ENCODE measurements around the gene DDB1. TPM values are rescaled to one million over a fixed set of nuclear protein-coding genes. Genes with fewer than 3 reads are reported as not detected.

Gene DDB1
- total RNA-seq, 1 experiment from 2014 or later, result 172 TPM

GRCh38 chr11:61354208-61354607 lies 21.3 kb upstream of the DDB1 start:
- TF ChIP-seq, protein P1, sequence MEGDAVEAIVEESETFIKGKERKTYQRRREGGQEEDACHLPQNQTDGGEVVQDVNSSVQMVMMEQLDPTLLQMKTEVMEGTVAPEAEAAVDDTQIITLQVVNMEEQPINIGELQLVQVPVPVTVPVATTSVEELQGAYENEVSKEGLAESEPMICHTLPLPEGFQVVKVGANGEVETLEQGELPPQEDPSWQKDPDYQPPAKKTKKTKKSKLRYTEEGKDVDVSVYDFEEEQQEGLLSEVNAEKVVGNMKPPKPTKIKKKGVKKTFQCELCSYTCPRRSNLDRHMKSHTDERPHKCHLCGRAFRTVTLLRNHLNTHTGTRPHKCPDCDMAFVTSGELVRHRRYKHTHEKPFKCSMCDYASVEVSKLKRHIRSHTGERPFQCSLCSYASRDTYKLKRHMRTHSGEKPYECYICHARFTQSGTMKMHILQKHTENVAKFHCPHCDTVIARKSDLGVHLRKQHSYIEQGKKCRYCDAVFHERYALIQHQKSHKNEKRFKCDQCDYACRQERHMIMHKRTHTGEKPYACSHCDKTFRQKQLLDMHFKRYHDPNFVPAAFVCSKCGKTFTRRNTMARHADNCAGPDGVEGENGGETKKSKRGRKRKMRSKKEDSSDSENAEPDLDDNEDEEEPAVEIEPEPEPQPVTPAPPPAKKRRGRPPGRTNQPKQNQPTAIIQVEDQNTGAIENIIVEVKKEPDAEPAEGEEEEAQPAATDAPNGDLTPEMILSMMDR (IDR thresholded peaks at IDR 0.05; ENCODE audit: unreplicated experiment), result no peak
- ChIA-PET POLR2A (interaction anchor here (1.5 to 2.8 kb wide), 2 partner anchors 9 to 15 kb away, joined by 5 to 9 read pairs; partner anchors contain the start of gene TMEM138), CTCF (interaction anchor here (11.4 to 22.4 kb wide), 2 partner anchors 18 to 30 kb away, joined by 154 to 294 read pairs; partner anchors contain the start of genes DDB1 and TKFC)
- Mint-ChIP-seq H3K27ac (ENCODE audit: low read depth, unreplicated experiment) (no peak overlapping the region), H3K4me3 (ENCODE audit: unreplicated experiment) (no peak overlapping the region), H3K9me3 (ENCODE audit: unreplicated experiment) (no peaks in the 10 kb centered on the region), H3K4me1 (ENCODE audit: insufficient read depth, unreplicated experiment) (no peaks in the 10 kb centered on the region), H3K27me3 (ENCODE audit: insufficient read depth, unreplicated experiment) (no peaks in the 10 kb centered on the region), H3K36me3 (ENCODE audit: insufficient read depth, unreplicated experiment) (peaks cover 46% of the 10 kb centered on the region)
- no peak for DNase-seq (ENCODE audit: unreplicated experiment)
- no TSS peak for BruUV-seq (replicated peaks)
- intact Hi-C loops (cut with micrococcal nuclease), result no loop called here

- POLR2A ChIA-PET, result interaction anchor here (1.0 to 2.8 kb wide), 3 partner anchors 8 to 16 kb away, joined by 4 to 9 read pairs (median 5); partner anchors contain the start of gene TMEM138
- CTCF ChIA-PET, result interaction anchor here (11.4 to 22.4 kb wide), 2 partner anchors 17 to 30 kb away, joined by 154 to 294 read pairs; partner anchors contain the start of genes DDB1 and TKFC
- intact Hi-C loops (cut with micrococcal nuclease), result no loop called here
- no TSS peak for BruUV-seq (replicated peaks)
- no peaks in the 10 kb centered on the region for H3K4me1 Mint-ChIP-seq (ENCODE audit: insufficient read depth, unreplicated experiment)
- H3K27me3 Mint-ChIP-seq (ENCODE audit: insufficient read depth, unreplicated experiment), result no peaks in the 10 kb centered on the region
- H3K36me3 Mint-ChIP-seq (ENCODE audit: insufficient read depth, unreplicated experiment), result peaks cover 52% of the 10 kb centered on the region
- no peak for DNase-seq (ENCODE audit: unreplicated experiment)
- H3K27ac Mint-ChIP-seq (ENCODE audit: low read depth, unreplicated experiment), result no peak overlapping the region
- TF ChIP-seq, protein P1 (IDR thresholded peaks at IDR 0.05; ENCODE audit: unreplicated experiment), result no peak
- no peaks in the 10 kb centered on the region for H3K9me3 Mint-ChIP-seq (ENCODE audit: unreplicated experiment)
- no peak overlapping the region for H3K4me3 Mint-ChIP-seq (ENCODE audit: unreplicated experiment)
Measured at GRCh38 chr11:61353131-61354067, 20.5 kb upstream of the DDB1 start.

DNA sequence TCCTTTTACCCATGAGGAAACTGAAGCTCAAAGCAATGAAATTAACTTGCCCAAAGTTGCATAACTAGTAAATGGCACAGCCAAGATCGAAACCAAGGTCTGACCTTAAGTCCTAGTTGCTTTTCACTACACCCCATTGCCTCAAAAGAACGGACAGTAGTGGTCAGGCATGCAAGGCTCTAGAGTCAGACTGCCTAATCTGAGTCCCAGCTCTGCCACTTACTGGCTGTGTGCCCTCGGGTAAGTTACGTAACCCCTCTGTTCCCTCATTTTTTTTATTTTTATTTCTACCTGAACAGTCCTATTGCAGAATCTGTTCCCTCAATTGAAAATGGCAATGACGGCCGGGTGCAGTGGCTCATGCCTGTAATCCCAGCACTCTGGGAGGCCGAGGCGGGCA lies 19.1 kb upstream of the DDB1 start:
- TF ChIP-seq, protein P1 (IDR thresholded peaks at IDR 0.05; ENCODE audit: unreplicated experiment), result no peak
- H3K4me3 Mint-ChIP-seq (ENCODE audit: unreplicated experiment), result no peak overlapping the region
- no peak overlapping the region for H3K27ac Mint-ChIP-seq (ENCODE audit: low read depth, unreplicated experiment)
- CTCF ChIA-PET, result interaction anchor here (0.9 to 22.4 kb wide), 6 partner anchors 9 to 97 kb away, joined by 3 to 294 read pairs (median 7); partner anchors contain the start of gene CYB561A3
- POLR2A ChIA-PET, result interaction anchor here (0.7 to 6.7 kb wide), 2 partner anchors 10 to 13 kb away, joined by 3 to 72 read pairs; partner anchors contain the start of genes CYB561A3 and TMEM138
- no peaks in the 10 kb centered on the region for H3K27me3 Mint-ChIP-seq (ENCODE audit: insufficient read depth, unreplicated experiment)
- no peaks in the 10 kb centered on the region for H3K4me1 Mint-ChIP-seq (ENCODE audit: insufficient read depth, unreplicated experiment)
- intact Hi-C loops (cut with micrococcal nuclease), result no loop called here
- H3K36me3 Mint-ChIP-seq (ENCODE audit: insufficient read depth, unreplicated experiment), result peaks cover 57% of the 10 kb centered on the region
- no peak for DNase-seq (ENCODE audit: unreplicated experiment)
- no peaks in the 10 kb centered on the region for H3K9me3 Mint-ChIP-seq (ENCODE audit: unreplicated experiment)
- no TSS peak for BruUV-seq (replicated peaks)

DNA sequence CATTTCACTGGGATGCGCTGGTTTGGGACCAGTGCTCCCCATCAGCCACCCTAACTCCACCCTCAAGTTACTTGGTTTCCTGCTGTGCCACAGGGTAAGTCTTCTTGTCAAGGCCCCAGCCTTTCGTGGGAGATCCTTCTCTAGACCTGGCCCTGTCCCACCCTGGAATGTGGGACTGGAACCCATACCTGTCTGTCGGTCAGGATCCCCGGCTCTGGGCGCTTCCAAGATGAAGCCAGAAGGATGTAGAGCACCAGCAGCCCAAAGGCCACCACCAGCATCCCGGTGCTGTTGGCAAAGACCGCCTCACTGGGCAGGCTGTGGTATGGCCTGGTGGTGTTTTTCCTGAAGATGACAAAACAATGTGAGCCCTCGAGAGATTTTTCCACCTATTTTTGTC lies 17.9 kb upstream of the DDB1 start:
- CTCF ChIA-PET, result interaction anchor here (0.7 to 4.1 kb wide), 3 partner anchors 12 to 163 kb away, joined by 3 to 33 read pairs (median 4); no protein-coding TSS in a partner anchor
- Mint-ChIP-seq H3K4me3 (ENCODE audit: unreplicated experiment) (no peak overlapping the region), H3K9me3 (ENCODE audit: unreplicated experiment) (no peaks in the 10 kb centered on the region), H3K27ac (ENCODE audit: low read depth, unreplicated experiment) (no peak overlapping the region), H3K36me3 (ENCODE audit: insufficient read depth, unreplicated experiment) (peaks cover 58% of the 10 kb centered on the region), H3K4me1 (ENCODE audit: insufficient read depth, unreplicated experiment) (no peaks in the 10 kb centered on the region), H3K27me3 (ENCODE audit: insufficient read depth, unreplicated experiment) (no peaks in the 10 kb centered on the region)
- POLR2A ChIA-PET, result interaction anchor here (6.7 kb wide), 1 partner anchor 11 kb away, joined by 72 read pairs; the partner anchor contains the start of genes CYB561A3 and TMEM138
- TF ChIP-seq, protein P1 (IDR thresholded peaks at IDR 0.05; ENCODE audit: unreplicated experiment), result no peak
- no peak for DNase-seq (ENCODE audit: unreplicated experiment)
- intact Hi-C loops (cut with micrococcal nuclease), result no loop called here
- BruUV-seq (replicated peaks), result no TSS peak
